ENCODE data around the gene NTSR2.

GRCh38 chr2:11708106-11708505, 38.1 kb upstream of the NTSR2 start:
- TF ChIP-seq GATA2 (IDR thresholded peaks at IDR 0.05; ENCODE audit: low read depth, low read length) (no peak), GATA3 (IDR thresholded peaks at IDR 0.05; ENCODE audit: low read depth, low read length) (no peak)
